ENCODE measurements around the gene SWAP70. TPM values are rescaled to one million over a fixed set of nuclear protein-coding genes. Genes with fewer than 3 reads are reported as not detected.

The SWAP70 gene
- total and polyA plus RNA-seq, 2 of the 8 experiments (the other 6 are each of a cell fraction or from before 2014, with no cell fraction given): 14.8 to 37.5 TPM

DNA sequence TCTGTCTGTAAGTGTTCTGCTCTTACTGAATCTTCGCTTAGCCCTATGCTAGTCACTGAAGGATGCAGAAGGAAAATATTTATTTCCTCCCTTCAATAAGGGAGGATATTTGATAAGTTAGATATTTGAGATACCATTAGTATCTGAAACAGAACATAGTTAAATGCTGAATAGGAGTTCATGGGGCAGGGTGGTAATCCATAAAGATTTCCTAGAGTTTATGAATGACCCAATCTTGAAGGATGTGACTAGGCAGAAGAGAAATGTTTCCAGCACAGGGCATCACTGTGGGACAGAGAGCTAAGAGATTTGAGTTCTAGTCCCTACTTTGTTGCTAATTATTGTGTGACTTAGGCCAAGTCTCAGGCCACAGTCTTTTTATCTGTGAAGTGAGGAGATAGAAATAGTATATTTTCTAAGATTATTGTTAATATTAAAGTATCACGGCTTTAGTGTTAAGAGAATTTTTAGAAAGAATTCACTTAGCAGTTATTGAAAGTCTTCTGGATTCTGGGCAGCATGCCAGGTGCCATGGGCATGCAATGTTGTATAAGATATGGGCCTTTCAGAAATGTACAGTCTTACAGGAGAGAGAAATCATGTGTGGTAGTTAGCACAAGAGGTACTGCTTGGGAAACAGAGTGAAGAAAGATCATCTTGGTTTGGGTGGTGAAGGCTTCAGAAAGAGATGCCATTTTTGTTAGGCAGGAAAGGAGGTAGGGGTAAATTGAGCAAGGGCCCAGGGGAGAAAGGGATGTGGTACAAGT is 24.0 kb downstream of the SWAP70 start:
- DNase-seq (ENCODE audit: low read depth in 1 of 2, low spot score in 2 of 2): no peak
- H3K9ac ChIP-seq (replicated peaks in 1 of 4; ENCODE audit: extremely low read depth in 1 of 4, low read depth in 3 of 4, low read length in 3 of 4): no peak overlapping the region
- no peak overlapping the region for H2BK20ac ChIP-seq (ENCODE audit: low read length)
- ChIA-PET POLR2A (ENCODE audit: partially characterized antibody) (interaction anchor here (0.9 to 1.2 kb wide), 2 partner anchors 9 to 15 kb away, joined by 3 to 4 read pairs; no protein-coding TSS in a partner anchor), CTCF (ENCODE audit: partially characterized antibody) (interaction anchor here (0.6 to 1.1 kb wide), 2 partner anchors 23 to 178 kb away, joined by 3 to 5 read pairs; no protein-coding TSS in a partner anchor)
- no peaks in the 10 kb centered on the region for H3K9me3 ChIP-seq (ENCODE audit: insufficient read depth in 2 of 2, low read depth in 1 of 2, low read length in 1 of 2)
- peaks cover 3 to 17% (median 12%) of the 10 kb centered on the region in 4 experiments; a peak in 6 of 7 replicates for H3K4me1 ChIP-seq (replicated peaks in 1 of 4; ENCODE audit: control insufficient read depth in 3 of 4, insufficient read depth in 4 of 4, low read length in 3 of 4)
- H2BK5ac ChIP-seq (ENCODE audit: low read depth, low read length): no peak overlapping the region
- H3K36me3 ChIP-seq (ENCODE audit: control insufficient read depth in 2 of 4, insufficient read depth in 4 of 4, low read length in 3 of 4): peaks cover 0 to 4% (median 0%) of the 10 kb centered on the region in 4 experiments; a peak in 1 of 8 replicates
- FAIRE-seq: no peak
- peaks cover 0 to 73% of the 10 kb centered on the region in 2 experiments for H3K79me2 ChIP-seq (ENCODE audit: control insufficient read depth in 1 of 2, insufficient read depth in 2 of 2, low read length in 2 of 2)
- H2AK5ac ChIP-seq (ENCODE audit: low read depth, low read length): no peak overlapping the region
- no peak overlapping the region for H2AFZ ChIP-seq (ENCODE audit: low read length)
- H3K23ac ChIP-seq (ENCODE audit: insufficient read length): no peak overlapping the region
- peaks cover 4% of the 10 kb centered on the region for H3K79me1 ChIP-seq (ENCODE audit: low read depth, low read length)
- H3K4me2 ChIP-seq (ENCODE audit: insufficient read depth in 1 of 2, low read depth in 2 of 2, low read length in 2 of 2): no peak overlapping the region
- no peak overlapping the region for H3K27ac ChIP-seq (ENCODE audit: low read depth, low read length)
- H3K18ac ChIP-seq (ENCODE audit: extremely low read depth, low read length): no peak overlapping the region; the same call in 1 of the 2 replicates
- H4K91ac ChIP-seq (replicated peaks; ENCODE audit: insufficient read length, low read length): peak overlapping the region; percentile 34
- no peak overlapping the region for H2BK120ac ChIP-seq (replicated peaks; ENCODE audit: low read depth, low read length)
- no peak overlapping the region for H2BK12ac ChIP-seq (ENCODE audit: low read depth, low read length)
- no peak overlapping the region for H3K56ac ChIP-seq (replicated peaks; ENCODE audit: insufficient read length, low read depth, low read length)
- no peak overlapping the region for H3K14ac ChIP-seq (ENCODE audit: insufficient read length)
- no peak overlapping the region for H4K5ac ChIP-seq (ENCODE audit: insufficient read length, low read depth, low read length)
- 94% methylated on average over 2 of the region's 2 CpGs; no CpG with 5 or more reads in 1 of the 2 experiments for WGBS, 2 experiments (ENCODE audit: extremely low coverage in 1 of 2, insufficient coverage in 1 of 2, insufficient read length in 1 of 2, insufficient replicate concordance in 2 of 2, low coverage in 1 of 2, low lambda C conversion rate in 2 of 2, missing lambda C conversion rate in 1 of 2)
- no peaks in the 10 kb centered on the region for H3K27me3 ChIP-seq (replicated peaks in 1 of 4; ENCODE audit: control insufficient read depth in 3 of 4, extremely low read depth in 1 of 4, insufficient read depth in 3 of 4, low read length in 3 of 4)
- no peaks in the 10 kb centered on the region for H3K23me2 ChIP-seq (ENCODE audit: low read depth, low read length)
- no peak overlapping the region for H4K8ac ChIP-seq (ENCODE audit: extremely low read depth, insufficient read depth, low read length)
- peaks cover 4 to 15% of the 10 kb centered on the region in 2 experiments for H4K20me1 ChIP-seq (replicated peaks in 1 of 2; ENCODE audit: control insufficient read depth in 1 of 2, insufficient read depth in 2 of 2, low read length in 2 of 2)
- no peak overlapping the region; the same call in 1 of the 2 replicates for H2BK15ac ChIP-seq (ENCODE audit: low read length)
- H3K4ac ChIP-seq (replicated peaks; ENCODE audit: insufficient read length, low read depth, low read length): no peak overlapping the region
- no peak overlapping the region for H3K4me3 ChIP-seq (ENCODE audit: extremely low read depth in 1 of 4, insufficient read depth in 2 of 4, low read depth in 3 of 4, low read length in 4 of 4)
- TF ChIP-seq CHD1 (IDR thresholded peaks at IDR 0.05; ENCODE audit: low read depth, low read length) (no peak), SP1 (IDR thresholded peaks at IDR 0.05; ENCODE audit: low read depth, low read length) (no peak), JUN (IDR thresholded peaks at IDR 0.05; ENCODE audit: low read depth, low read length) (no peak), CTBP2 (IDR thresholded peaks at IDR 0.05; ENCODE audit: borderline replicate concordance, insufficient read depth, insufficient read length, low read length) (no peak), ASH2L (IDR thresholded peaks at IDR 0.05; ENCODE audit: low read length) (no peak)
- TF ChIP-seq, protein P1, sequence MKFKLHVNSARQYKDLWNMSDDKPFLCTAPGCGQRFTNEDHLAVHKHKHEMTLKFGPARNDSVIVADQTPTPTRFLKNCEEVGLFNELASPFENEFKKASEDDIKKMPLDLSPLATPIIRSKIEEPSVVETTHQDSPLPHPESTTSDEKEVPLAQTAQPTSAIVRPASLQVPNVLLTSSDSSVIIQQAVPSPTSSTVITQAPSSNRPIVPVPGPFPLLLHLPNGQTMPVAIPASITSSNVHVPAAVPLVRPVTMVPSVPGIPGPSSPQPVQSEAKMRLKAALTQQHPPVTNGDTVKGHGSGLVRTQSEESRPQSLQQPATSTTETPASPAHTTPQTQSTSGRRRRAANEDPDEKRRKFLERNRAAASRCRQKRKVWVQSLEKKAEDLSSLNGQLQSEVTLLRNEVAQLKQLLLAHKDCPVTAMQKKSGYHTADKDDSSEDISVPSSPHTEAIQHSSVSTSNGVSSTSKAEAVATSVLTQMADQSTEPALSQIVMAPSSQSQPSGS (IDR thresholded peaks at IDR 0.05; ENCODE audit: low read length): no peak
